Stimulated activated CD4-positive, alpha-beta T cell treated with anti-CD3 and anti-CD28 coated beads, Interleukin-4, amount 100 ng/mL, for 1 hour (primary cell): ENCODE data around the gene GLT1D1.

Experiments used
- DNase-seq: peaks from one replicate; pipeline ENCODE4 v3.0.0-alpha.2; 2020

GLT1D1 gene

GRCh38 chr12:128916425-128916824 lies 63.1 kb downstream of the GLT1D1 start:
- no peak for DNase-seq

GRCh38 chr12:128918481-128919260 lies 65.4 kb downstream of the GLT1D1 start:
- DNase-seq: no peak

- no peak for DNase-seq
Observed at GRCh38 chr12:128920468-128920867, 67.2 kb downstream of the GLT1D1 start.

GRCh38 chr12:128928361-128928760 lies 75.1 kb downstream of the GLT1D1 start:
- DNase-seq: no peak

- DNase-seq: no peak
Observed at GRCh38 chr12:128929057-128929456, 75.8 kb downstream of the GLT1D1 start.

GRCh38 chr12:128930606-128931005 lies 77.3 kb downstream of the GLT1D1 start:
- DNase-seq: no peak

GRCh38 chr12:128932521-128932920 lies 79.2 kb downstream of the GLT1D1 start:
- no peak for DNase-seq

GRCh38 chr12:128933039-128933438 lies 79.8 kb downstream of the GLT1D1 start:
- DNase-seq: no peak

- no peak for DNase-seq
Observed at GRCh38 chr12:128933926-128934325, 80.6 kb downstream of the GLT1D1 start.

GRCh38 chr12:128938886-128939285 lies 85.6 kb downstream of the GLT1D1 start:
- no peak for DNase-seq

- DNase-seq: no peak
Observed at GRCh38 chr12:128940090-128940888, 87.0 kb downstream of the GLT1D1 start.

- DNase-seq: no peak
Observed at GRCh38 chr12:128940974-128941373, 87.7 kb downstream of the GLT1D1 start.

GRCh38 chr12:128942960-128943477 lies 89.7 kb downstream of the GLT1D1 start:
- no peak for DNase-seq

GRCh38 chr12:128944956-128945355 lies 91.7 kb downstream of the GLT1D1 start:
- DNase-seq: no peak

GRCh38 chr12:128947209-128947608 lies 93.9 kb downstream of the GLT1D1 start:
- no peak for DNase-seq

GRCh38 chr12:128949086-128949485 lies 95.8 kb downstream of the GLT1D1 start:
- no peak for DNase-seq

GRCh38 chr12:128951448-128951847 lies 98.2 kb downstream of the GLT1D1 start:
- no peak for DNase-seq

GRCh38 chr12:128956755-128957154 lies 103.5 kb downstream of the GLT1D1 start:
- DNase-seq: no peak

GRCh38 chr12:128959901-128960300 lies 106.6 kb downstream of the GLT1D1 start:
- no peak for DNase-seq

GRCh38 chr12:128961308-128961902 lies 108.1 kb downstream of the GLT1D1 start:
- no peak for DNase-seq

- no peak for DNase-seq
Observed at GRCh38 chr12:128961957-128962356, 108.7 kb downstream of the GLT1D1 start.

- DNase-seq: no peak
Observed at GRCh38 chr12:128966203-128966810, 113.0 kb downstream of the GLT1D1 start.

GRCh38 chr12:128968668-128969067 lies 115.4 kb downstream of the GLT1D1 start:
- no peak for DNase-seq
